ENCODE results near the gene PTPN22.

DNA sequence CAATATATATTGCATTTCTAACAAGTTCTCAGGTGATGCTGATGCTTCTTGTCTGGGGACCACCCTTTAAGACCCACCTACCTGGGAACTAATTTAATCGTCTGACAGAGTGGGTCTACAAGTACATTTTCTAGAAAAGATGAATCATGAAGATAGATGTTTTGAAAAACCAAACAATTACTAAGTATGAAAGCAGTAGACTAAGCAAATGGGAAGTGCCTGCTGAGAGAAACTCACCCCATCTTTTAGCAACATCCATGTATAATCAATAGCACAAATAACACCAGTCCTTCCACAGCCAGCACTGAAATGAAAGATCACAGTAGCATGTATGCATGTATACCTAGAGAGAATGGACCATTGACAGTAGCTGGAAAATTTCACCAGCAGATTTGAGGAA, 17.3 kb downstream of the PTPN22 start:
- TF ChIP-seq, protein P1, sequence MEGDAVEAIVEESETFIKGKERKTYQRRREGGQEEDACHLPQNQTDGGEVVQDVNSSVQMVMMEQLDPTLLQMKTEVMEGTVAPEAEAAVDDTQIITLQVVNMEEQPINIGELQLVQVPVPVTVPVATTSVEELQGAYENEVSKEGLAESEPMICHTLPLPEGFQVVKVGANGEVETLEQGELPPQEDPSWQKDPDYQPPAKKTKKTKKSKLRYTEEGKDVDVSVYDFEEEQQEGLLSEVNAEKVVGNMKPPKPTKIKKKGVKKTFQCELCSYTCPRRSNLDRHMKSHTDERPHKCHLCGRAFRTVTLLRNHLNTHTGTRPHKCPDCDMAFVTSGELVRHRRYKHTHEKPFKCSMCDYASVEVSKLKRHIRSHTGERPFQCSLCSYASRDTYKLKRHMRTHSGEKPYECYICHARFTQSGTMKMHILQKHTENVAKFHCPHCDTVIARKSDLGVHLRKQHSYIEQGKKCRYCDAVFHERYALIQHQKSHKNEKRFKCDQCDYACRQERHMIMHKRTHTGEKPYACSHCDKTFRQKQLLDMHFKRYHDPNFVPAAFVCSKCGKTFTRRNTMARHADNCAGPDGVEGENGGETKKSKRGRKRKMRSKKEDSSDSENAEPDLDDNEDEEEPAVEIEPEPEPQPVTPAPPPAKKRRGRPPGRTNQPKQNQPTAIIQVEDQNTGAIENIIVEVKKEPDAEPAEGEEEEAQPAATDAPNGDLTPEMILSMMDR (IDR thresholded peaks at IDR 0.05): no peak
- no peak for TF ChIP-seq POLR2A (IDR thresholded peaks at IDR 0.05)
